Measurements from ENCODE around the gene TBC1D21.
A peak's percentile ranks its signal among the peaks of the same experiment; 100 is the strongest.

TBC1D21 gene

DNA sequence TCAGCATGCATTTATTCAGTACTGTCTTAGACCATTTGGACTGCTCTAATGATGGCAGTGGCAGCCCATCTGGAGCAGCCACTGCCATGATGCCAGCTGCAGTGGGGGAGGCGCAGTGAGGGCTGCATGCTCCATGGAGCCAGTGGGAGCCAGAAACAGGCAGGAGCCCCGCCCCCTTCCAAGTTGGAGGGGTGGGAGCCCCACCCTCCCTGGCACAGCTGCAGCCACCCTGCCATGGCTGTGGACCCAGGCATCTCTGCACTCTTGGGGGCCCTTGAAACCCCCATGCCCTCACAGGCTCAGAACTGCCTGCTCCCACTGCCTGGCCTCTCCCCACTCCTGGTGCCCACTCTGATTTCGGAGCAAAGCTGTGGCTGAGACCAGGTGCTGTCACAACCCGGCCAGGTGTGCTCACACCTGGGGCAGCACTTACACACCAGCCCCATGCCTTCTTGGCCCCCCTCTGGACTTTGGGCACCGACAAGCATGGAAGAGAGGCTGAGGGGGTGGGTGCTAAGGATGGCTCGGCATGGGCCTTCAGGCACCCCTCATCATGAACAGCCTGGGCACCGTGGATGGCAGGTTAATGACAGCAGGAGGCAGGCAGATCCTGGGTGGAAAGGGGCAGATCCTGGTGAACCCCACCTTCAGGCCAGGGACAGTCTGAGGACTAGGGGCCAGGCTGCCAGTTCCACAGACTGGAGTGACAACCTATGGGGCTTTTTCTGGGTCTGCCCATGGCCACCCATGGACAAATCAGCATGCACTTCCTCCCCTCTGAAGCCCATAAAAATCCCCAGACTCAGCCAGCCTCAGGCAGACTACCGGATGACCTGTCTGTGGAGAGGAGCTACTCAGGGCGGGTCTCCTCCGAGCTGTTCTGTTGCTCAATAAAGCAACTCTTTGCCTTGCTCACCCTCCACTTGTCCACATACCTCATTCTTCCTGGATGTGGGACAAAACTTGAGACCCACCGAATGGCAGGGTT lies 18.3 kb downstream of the TBC1D21 start:
- no peak for DNase-seq

DNA sequence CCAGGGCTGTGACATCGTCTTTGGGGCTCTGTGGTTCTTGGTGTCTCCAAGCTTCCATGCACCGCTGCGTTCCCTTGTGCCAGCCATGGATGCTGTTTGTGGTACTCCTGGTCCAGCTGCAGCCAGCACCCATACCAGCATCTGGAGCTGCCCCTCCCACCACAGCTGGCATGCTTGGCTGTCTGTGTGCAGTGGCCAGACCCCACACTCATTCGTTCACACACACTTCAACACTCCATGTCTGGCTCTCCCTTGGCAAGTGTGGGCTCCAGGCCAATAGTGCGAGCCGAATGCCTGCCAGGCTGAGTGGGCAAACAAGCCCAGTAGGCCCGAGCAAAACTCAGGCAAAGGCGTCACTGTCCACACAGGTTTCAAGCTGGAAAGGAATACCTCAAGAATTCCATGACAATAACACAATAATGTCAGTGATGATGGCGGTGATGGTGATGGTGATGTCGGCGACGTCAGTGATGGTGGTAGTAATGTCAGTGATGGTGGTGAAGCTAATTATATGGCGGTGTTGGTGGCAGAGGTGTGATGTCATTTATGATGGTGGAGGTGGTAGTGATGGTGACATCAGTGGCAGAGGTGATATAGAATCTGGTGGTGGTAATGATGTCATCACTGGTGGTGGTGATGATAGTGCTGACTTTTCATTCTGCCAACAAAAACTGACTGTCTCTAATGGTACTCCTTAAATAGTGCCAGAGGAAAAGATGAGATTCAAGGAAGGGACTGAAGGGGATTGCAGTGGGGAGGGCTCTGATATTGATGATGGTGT lies 19.3 kb downstream of the TBC1D21 start:
- DNase-seq: no peak

DNA sequence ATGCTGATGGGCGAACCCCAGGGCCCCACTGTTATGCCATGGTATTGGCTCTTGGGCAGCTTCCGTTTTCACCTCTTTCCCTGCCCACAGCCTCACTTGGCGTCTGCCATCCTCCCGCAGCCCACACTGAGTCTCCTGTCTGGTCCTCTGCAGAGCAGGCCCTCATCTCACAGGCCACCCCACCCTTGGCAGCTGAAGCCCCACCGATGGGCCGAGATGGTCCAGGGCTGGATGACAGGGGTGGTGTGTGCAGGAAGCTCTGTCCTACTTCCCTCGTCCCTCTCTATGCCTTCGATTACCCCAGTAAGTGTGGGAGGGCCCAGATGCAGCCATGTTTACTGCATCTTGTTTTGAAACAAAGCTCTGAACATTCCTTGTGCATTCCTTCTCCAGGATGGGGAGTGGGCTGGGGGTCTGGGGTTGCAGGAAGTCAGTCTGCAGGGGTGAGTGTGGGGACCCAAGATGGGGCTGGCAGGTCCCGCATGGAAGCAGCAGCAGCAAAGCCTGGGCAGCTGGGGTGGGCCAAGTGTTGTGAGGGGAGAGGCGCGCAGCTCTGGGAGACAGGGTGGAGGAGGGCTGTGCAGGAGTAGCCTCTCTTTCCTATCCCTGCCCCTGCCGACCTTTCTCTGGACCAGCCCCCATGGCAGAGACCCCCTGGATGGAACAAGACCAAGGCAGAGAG lies 20.9 kb downstream of the TBC1D21 start:
- no peak for DNase-seq

DNA sequence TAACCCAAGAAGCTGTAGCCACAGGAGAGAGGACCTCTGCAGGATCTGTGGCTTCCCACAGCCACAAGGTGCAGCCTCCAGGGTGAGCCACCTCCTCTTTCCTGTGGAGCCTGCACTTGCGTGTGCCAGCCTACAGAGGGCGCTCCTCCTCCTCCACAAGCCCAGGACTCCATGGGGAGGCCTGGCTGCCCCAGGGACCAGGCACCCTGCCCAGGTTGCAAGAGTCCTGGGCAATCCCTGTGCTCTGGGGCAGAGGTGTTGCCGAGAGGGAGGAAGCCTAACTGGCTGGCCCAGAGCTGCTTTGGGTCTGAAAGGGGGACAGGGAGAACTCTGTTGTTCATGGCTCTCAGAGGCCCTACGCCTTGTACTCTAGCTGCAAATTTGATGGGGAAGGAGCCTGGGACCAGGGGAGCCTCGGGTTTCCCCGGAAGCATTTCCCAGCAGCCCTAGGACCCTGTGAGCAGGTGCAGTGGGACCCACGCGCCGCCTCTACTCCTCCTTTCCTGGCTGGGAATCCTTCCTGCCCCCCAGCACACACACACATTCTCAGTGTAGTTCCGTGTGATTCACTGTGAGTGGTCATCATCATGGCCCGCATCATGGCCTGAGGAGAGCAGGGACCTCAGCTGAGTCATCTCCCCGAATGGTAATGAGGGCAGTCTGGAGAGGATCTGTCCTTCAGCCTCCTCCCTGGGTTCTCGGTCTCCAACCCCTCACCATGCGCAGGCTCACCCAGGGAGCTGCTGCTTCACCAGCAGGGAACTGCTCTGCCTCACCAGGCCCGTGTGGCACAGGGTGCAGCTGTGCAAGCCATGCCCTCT lies 24.3 kb downstream of the TBC1D21 start:
- peak; percentile 17 for DNase-seq

DNA sequence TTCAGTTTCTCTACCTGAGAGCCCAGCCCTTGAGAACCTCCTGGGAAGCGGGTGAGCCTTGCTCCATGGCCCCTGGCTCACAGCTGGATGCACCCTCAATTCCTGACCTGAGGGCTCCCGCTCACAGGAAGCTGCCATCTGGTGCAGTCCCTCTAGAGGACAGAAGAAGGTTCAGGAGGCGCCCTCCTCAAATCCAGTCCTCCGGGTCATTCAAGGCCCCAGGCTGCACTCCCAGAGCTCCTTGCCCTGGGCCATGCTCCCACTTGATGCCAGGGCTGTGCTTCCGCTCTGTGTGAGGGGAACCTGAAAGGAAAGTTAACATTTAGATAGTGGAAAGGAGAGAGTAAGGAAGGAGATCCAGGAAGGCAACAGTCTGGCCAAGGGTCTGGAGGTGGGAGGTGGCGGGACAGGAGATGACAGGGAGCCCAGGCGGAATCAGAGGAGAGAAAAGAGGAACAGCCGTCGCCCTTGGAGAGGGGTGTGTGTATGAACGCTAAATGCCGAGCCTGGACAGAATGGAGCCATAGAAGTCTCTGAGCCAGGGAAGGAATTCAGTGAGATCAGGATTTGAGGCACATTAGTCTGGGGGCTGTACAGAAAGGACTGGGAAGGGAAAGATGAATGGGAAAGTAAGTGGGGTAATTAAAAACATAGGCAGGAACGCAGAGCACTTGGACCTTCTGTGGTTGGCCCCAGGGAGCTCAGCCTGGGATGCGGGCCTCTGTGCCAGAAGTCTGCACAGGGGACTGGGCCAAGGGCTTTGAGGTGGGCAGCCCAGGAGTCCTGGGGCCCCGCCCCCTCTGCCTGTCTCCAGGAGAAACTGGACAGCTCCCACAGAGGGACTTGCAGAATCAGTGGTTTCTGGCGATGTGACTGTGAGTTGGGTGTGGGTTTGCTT lies 26.1 kb downstream of the TBC1D21 start:
- DNase-seq: no peak

DNA sequence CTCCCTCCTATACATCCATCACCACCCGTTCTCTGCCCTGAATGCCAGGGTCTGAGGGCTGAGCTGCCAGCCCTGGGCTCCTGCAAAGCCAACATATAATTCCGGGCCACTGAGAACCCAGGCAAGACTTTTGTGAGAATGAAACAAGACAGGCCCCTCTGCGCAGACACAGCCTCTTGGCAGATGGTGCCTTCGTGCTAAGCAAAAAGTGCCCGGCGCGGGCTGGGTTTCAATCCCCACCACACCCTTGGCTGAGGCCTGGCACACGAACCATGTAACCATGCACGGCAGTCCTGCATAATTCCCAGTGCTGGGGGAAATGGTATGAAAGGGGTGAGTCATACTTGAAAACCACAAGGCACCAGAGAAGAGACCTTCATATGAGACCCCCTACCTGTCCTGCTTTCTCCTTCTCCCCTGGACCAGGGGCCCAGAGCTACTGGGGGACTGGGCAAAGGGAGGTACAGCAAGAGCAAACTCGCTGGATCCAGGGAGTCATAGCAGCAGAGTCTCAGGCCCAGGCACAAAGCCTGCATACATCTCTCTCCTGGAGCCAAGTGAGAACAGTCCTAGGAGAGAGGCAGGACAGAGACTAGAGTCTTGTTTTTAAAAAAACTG lies 26.8 kb downstream of the TBC1D21 start:
- DNase-seq: no peak

DNA sequence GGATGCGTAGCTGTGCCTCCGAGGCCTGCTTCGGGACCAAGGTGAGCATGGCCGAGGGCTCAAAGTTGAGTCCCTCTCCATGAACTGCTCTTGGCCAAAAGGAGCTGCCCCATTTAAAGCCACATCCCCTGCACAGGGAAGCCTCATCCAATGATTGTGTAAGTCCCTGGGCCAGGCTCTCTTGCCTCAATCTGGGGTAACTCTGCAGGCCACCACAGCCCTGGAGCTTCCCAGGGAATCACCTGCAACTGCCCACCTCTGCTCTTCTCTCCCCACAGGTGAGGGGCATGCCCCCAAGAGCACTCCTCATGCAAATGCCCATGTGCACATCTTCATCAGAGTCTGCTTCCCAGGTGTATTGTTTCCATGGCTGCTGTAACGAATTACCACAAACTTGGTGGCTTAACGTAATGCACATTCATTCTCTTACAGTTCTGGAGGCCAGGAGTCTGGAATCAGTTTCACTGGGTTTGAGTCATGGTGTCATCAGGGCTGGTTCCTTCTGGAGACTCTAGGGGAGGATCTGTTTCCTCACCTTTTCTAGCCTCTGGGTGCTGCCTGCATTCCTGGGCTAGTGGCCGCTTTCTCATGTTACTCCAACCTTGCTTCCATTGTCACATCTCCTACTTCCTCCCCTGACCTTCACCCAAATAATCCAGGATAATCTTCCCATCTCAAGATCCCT lies 27.9 kb downstream of the TBC1D21 start:
- no peak for DNase-seq

DNA sequence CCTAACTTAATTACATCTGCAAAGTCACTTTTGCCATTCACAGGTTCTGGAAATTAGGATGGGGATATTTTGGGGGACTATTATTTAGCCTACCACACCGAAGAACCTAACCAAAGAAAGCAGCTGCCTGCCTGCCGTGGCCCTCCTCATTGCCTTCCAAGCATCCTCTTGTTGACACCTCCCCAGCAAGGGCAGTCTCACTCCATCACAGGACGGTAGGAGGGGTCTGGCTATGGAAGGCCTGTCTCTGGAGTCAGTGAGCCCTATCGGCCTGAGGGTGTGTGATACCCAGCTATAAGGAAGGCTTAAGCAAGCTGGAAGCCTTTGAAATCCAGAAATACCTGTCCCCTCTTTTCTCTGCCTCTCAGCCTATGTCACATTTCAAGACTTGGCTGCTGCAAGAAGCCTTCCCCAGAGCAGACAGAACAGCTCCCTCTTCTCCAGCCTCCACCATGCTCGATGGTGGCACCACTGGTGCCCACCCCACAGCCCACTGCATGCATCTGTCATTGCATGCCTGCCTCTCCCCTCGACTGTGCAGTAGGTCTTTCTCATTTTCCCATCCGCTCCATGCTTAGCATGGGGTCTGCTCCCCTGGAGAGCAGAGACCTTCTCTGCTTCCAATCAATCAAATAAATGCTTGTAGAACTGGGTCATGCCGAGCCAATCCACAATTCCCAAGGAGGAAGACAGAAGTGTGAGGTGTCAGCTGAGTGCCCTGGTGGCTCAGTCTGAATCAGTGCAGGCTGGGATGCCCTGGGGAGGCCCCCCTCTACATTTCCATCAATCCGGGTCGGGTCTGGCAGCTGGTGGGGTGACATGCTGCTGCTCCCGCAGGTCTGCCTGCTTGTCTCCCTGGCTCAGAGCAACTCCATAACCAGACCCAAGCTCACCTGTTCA lies 29.0 kb downstream of the TBC1D21 start:
- no peak for DNase-seq

DNA sequence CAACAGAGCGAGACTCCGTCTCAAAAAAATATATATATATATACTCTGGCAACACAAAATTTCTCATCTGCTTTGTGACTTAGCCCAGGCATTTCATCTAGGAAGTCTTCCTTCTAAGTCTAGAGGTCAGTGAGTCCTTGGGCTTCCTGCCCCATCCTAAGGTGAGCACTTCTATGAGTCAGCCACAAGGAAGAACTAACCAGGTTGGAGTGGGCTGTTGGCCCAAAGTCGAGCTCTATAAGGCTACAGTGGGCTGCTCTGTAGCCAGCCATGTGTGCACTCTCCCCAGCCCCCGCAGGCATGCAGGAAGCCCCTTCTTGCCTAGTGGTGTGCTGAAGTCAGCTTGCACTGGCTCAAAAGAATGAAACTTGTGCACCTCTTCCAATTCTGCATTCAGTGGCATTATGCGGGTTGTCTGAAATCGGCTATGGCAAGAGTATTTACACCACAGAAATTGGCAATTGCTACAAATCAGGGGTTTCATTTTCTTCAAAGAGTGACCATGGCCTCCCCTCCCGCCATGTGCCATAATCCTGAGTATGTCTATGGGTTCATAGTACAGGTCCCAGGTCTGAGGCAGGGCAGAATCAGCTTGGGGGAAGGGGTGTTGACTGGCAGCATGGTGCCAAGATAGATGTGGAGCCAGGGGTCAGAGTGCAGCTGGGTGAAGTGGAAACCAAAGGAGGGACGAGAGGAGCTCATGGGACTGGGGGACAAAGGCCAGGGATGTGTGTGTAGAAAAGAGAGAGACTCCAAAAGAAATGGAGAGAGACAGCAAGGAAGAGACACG lies 30.9 kb downstream of the TBC1D21 start:
- DNase-seq: no peak

DNA sequence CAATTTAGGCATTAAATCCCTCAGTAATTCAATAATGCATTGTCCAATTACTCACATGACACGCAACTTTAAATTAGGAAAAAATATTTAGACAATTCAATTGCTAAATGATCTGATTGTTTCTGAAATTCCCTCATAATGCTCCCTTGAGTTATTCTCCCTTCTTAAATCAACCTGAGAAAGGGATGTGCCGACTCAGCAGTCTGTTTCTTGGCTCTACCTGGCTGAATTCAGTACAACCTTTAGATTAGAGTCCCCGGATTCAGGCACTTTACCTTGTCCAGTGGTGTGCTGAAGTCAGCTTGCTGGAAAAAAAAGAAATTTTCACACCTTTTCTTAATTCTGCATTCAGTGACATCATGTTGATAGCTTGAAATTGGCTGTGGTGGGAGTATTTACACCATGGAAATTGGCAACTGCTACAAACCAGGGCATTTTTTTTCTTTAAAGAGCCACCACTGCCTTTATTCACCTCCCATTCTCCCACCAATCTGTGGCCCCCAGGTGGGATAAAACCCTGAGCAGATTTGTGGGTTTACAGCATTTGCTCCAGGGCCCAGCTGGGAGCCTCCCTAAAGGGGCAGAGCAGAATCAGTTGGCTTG lies 32.0 kb downstream of the TBC1D21 start:
- DNase-seq: no peak

DNA sequence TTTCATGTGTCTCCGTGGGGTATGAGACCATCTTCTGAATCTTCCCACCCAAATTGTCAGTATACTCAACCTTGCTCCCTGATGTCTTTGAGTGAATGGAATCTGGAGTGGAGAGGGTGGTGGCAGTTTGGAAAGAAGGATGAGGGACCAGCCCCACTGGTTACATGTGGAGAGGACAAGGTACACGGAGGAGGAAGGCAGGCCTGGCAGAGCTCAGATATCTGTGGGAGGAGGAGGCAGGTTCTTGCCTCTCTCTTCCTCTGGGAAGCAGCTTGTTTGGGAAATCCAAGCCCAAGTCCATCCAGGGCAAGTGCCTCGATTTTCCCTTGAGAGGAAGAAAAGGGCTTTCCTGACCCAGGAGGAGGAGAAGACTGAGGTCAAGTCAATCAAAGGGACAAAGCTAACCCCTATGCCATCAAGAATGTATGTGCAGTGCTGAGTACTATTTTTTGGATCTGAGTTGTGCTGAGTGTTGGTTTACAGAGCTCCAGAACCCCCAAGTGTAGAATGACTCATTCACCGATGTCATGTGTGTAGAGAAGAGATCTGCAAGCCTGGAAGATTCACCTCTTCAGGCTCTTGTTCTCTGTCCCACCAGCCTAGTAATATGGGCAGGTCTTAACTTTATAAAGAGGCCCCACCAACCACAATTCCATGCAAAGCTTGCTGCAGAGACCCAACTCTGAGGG lies 33.1 kb downstream of the TBC1D21 start:
- no peak for DNase-seq

DNA sequence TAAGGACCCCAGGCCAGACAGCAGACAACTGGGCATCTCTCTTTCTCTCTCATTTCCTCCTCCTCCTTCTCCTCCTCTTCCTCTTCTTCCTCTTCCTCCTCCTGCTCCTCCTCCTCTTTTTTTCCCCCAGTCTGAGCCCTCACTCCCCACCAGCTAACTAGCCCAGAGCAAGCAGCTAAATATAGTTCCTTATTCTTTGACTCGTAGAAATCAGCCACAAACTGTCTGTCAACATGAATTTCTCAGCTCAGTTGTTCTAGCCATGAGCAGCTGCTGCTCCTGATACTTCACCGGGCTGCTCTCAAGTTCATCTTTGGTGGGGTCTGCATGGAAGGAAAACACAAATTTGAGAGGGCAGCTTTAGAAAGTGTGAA lies 33.7 kb downstream of the TBC1D21 start:
- no peak for DNase-seq

DNA sequence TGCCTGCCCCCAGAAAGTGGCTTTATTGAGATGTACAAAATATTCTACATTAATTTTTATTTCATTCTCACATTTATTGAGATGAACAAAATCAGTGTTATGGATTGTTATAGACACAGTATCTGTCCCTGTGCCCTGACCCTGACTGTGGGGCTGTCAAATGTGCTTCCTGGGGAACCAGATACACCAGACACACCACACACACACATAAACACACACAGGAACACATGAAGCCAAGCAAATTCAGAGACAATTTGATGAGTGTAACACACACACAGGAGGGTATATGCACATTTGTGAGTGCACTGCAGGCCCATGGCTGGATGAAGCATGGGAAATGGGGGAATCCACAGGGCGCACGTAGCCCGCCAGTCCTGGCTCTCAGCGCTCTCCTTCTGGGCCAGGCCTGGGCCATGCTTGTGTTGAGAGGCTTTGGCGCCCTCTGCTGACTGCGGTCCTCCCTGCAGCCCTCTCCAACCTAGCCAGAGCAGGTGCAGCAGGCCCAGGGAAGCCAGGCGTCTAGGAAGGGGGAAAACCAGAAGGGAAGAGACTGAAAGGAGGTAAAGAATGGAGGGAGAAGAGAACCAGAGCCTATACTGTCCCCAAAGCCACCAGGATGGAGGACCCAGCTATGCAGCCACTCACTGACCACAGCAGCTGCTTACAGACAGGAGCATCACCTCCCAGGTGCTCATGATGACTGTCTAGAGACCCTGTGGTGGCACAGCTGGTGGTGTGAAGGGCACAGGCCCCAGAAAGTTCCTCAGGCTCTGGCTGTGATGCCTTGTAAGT lies 34.9 kb downstream of the TBC1D21 start:
- DNase-seq: peak; percentile 65

DNA sequence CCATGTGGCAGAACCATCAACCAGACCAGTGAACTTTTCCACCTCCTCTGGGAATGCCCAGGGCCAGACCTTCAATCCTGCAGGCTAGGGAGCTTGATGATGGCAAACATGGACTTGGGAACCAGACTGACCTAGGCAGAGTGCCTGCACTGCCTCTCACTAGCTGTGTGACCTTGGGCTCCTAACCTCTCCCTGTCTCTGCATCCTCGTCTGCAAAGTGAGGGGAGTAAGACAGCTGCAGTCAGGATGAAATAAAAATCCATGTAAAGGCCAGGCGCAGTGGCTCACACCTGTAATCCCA lies 35.4 kb downstream of the TBC1D21 start:
- DNase-seq: no peak

DNA sequence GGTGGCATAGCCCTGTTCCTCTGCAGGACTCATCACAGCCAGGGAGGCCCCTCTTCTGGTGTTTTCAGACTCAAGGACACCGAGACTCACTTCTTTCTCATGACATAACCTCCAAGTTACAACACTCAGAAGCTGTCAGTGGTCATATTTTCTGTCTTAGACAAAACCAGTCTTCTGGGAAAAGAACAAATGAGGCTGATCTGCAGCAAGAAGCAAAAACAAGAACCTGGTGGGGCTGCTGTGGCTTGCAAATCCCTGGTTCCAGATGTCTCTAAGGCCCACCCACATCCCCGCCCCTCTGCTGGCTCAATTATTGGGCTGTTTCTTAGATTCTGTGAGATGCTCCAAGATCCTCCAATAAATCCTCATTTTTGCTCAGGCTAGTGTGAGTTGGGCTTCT lies 36.3 kb downstream of the TBC1D21 start:
- no peak for DNase-seq

DNA sequence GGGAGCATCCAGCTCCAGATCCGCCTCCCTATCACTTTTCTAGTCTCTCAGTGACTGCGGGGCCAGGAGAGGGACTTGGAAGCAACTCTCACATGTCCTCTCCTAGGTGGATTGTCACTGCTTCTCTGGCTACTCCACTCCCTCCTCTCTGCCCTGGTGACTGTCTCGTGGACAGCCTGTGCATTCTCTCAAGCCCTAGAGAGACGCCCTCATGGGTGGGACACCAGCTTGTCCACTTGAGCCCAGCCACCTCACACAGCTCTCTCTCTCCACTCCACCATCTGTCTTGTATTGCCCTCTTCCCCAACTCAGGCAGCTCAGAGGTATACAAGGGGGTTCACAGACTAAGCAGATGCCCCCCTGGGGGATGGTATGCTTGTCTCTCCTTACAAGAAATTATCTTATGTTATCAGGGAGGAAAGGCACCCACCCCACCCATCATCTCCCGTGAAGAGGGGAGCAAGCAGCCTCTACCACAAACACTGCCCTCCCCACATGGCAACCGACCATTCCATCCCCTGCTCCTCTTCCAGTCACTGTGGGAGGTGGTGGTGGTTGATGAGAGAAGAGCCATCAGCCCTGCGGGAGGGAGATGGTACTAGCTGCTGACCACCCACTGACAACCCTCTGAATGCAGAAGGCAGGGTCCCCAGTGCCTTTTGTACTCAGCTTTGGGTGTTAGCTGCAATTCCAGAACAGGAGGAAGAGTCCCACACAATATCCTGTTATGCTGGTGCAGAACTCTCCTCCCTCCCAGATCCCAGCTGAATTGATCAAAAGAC lies 37.3 kb downstream of the TBC1D21 start:
- no peak for DNase-seq
